Liver (tissue), 9 donors: ENCODE data around the gene TRMT44. TPM values are rescaled to one million over a fixed set of nuclear protein-coding genes. Genes with fewer than 3 reads are reported as not detected.

Experiments
- DNase-seq: peaks from one replicate; pipeline ENCODE4 v3.0.0-alpha.2; 2017; ENCODE audit warnings: low spot score
- H3K27ac ChIP-seq, 2 donors: one replicate each; pipeline ENCODE4 v1.7.0; 2013; ENCODE audit warnings: inconsistent platforms in 2 of 2, low read length in 2 of 2, control low read depth in 1 of 2, low read depth in 1 of 2, mild to moderate bottlenecking in 1 of 2
- H3K27me3 ChIP-seq, 4 donors: one replicate each; pipeline versions ENCODE4 v1.6.1 to v1.7.0; 2013; ENCODE audit warnings: low read length in 3 of 4, inconsistent platforms in 1 of 4, mild to moderate bottlenecking in 1 of 4, moderate library complexity in 1 of 4; ENCODE audit not compliant: control insufficient read depth in 4 of 4, insufficient read depth in 4 of 4
- H3K36me3 ChIP-seq, 4 donors: one replicate each; pipeline versions ENCODE4 v1.6.1 to v1.7.0; 2013; ENCODE audit warnings: low read length in 3 of 4, mild to moderate bottlenecking in 3 of 4, low read depth in 1 of 4, moderate library complexity in 1 of 4; ENCODE audit not compliant: control insufficient read depth in 4 of 4, insufficient read depth in 3 of 4
- H3K4me1 ChIP-seq, 4 donors: one replicate each; pipeline versions ENCODE4 v1.6.1 to v1.7.0; 2013; ENCODE audit warnings: low read length in 3 of 4, mild to moderate bottlenecking in 3 of 4, moderate library complexity in 1 of 4; ENCODE audit not compliant: control insufficient read depth in 4 of 4, insufficient read depth in 4 of 4
- H3K4me3 ChIP-seq, 3 donors: one replicate each; pipeline versions ENCODE4 v1.6.1 to v1.7.0; 2013; ENCODE audit warnings: low read length in 3 of 3, control low read depth in 1 of 3, low read depth in 1 of 3, mild to moderate bottlenecking in 1 of 3
- H3K9ac ChIP-seq, 2 donors: one replicate each; pipeline ENCODE4 v1.7.0; 2013; ENCODE audit warnings: low read length in 2 of 2, mild to moderate bottlenecking in 2 of 2, moderate library complexity in 2 of 2, control low read depth in 1 of 2, low read depth in 1 of 2
- H3K9me3 ChIP-seq, 4 donors: one replicate each; pipeline versions ENCODE4 v1.6.1 to v1.7.0; 2013; ENCODE audit warnings: low read length in 3 of 4; ENCODE audit not compliant: control insufficient read depth in 4 of 4
- EGR1 ChIP-seq, 2 donors: IDR thresholded peaks; 2 replicates each; pipeline ENCODE4 v1.6.1; 2016 to 2018; ENCODE audit warnings: antibody characterized with exemption in 2 of 2, low read depth in 2 of 2
- FOXA1 ChIP-seq: IDR thresholded peaks from 2 replicates; pipeline ENCODE4 v1.6.1; 2016; ENCODE audit warnings: antibody characterized with exemption
- FOXA2 ChIP-seq: IDR thresholded peaks from 2 replicates; pipeline ENCODE4 v1.6.1; 2016; ENCODE audit warnings: antibody characterized with exemption
- GABPA ChIP-seq, 2 donors: IDR thresholded peaks in 1 of 2; conservative IDR thresholded peaks in 1 of 2; 2 replicates each; pipeline ENCODE4 v1.6.1; 2016; ENCODE audit warnings: antibody characterized with exemption in 2 of 2, mild to moderate bottlenecking in 1 of 2, moderate library complexity in 1 of 2
- HNF4A ChIP-seq, 2 donors: conservative IDR thresholded peaks; 2 replicates each; pipeline ENCODE4 v1.6.1; 2016; ENCODE audit warnings: antibody characterized with exemption in 2 of 2, mild to moderate bottlenecking in 2 of 2
- HNF4G ChIP-seq: IDR thresholded peaks from 2 replicates; pipeline ENCODE4 v1.6.1; 2016; ENCODE audit warnings: antibody characterized with exemption
- JUND ChIP-seq, 2 donors: IDR thresholded peaks; 2 replicates each; pipeline ENCODE4 v1.6.1; 2016; ENCODE audit warnings: antibody characterized with exemption in 2 of 2
- NR2F2 ChIP-seq: IDR thresholded peaks from 2 replicates; pipeline ENCODE4 v1.6.1; 2016; ENCODE audit warnings: antibody characterized with exemption
- RAD21 ChIP-seq, 2 donors: IDR thresholded peaks; 2 replicates each; pipeline ENCODE4 v1.6.1; 2016; ENCODE audit warnings: antibody characterized with exemption in 2 of 2, mild to moderate bottlenecking in 2 of 2
- RXRA ChIP-seq, 2 donors: IDR thresholded peaks; 2 replicates each; pipeline ENCODE4 v1.6.1; 2017 to 2018; ENCODE audit warnings: antibody characterized with exemption in 2 of 2, mild to moderate bottlenecking in 1 of 2
- SP1 ChIP-seq: IDR thresholded peaks from 2 replicates; pipeline ENCODE4 v1.6.1; 2018; ENCODE audit warnings: antibody characterized with exemption, mild to moderate bottlenecking
- YY1 ChIP-seq: IDR thresholded peaks from 2 replicates; pipeline ENCODE4 v1.6.1; 2016; ENCODE audit warnings: antibody characterized with exemption, mild to moderate bottlenecking
- WGBS: extraction: QIAGEN DNeasy Blood & Tissue Kit; methylation state at CpG from one replicate; pipeline ENCODE4 v1.1.7; 2013; 5-methylcytosine and 5-hydroxymethylcytosine counted together
- polyA plus RNA-seq, 2 donors: library from polyadenylated mRNA; stranded (reverse) in 1 of 2; unstranded in 1 of 2; fragments of 200-250 nt in 1 of 2; fragments of >200 nt in 1 of 2; fragmentation: Nextera tagmentation in 1 of 2; extraction: Ambion mirVana in 1 of 2; gene quantifications; one replicate each; pipeline versions ENCODE4 v1.2.1 to v1.2.3, GENCODE V29; 2013 to 2015
- total RNA-seq, 2 donors: library from RNA; depleted of rRNA; stranded (reverse); fragments of >200 nt; gene quantifications; one replicate each; pipeline ENCODE4 v1.2.3, GENCODE V29; 2014
- TF ChIP-seq, protein P1 (sequence below): fragments of 150-350 bp; IDR thresholded peaks from 2 replicates; pipeline ENCODE4 v1.5.1; 2017; ENCODE audit warnings: improper control_type of control experiment, low read depth, low read length; ENCODE audit not compliant: missing input control
- TF ChIP-seq, protein P2 (sequence below): IDR thresholded peaks from 2 replicates; pipeline ENCODE4 v1.6.1; 2016; ENCODE audit warnings: antibody characterized with exemption, mild to moderate bottlenecking
- TF ChIP-seq, protein P3 (sequence below): IDR thresholded peaks from 2 replicates; pipeline ENCODE4 v1.6.1; 2016; ENCODE audit warnings: antibody characterized with exemption
- TF ChIP-seq, protein P4 (sequence below): IDR thresholded peaks from 2 replicates; pipeline ENCODE4 v1.6.1; 2016; ENCODE audit warnings: antibody characterized with exemption
- TF ChIP-seq, protein P5 (sequence below): IDR thresholded peaks from 2 replicates; pipeline ENCODE4 v1.6.1; 2016; ENCODE audit warnings: antibody characterized with exemption
- donor health status: healthy.
- donor health status: healthy.
- donor health status: healthy.
- donor health status: healthy.
- donor health status: healthy.

Gene TRMT44
- total and polyA plus RNA-seq, 4 donors = 3.0 to 16.0 (median 5.7) TPM

DNA sequence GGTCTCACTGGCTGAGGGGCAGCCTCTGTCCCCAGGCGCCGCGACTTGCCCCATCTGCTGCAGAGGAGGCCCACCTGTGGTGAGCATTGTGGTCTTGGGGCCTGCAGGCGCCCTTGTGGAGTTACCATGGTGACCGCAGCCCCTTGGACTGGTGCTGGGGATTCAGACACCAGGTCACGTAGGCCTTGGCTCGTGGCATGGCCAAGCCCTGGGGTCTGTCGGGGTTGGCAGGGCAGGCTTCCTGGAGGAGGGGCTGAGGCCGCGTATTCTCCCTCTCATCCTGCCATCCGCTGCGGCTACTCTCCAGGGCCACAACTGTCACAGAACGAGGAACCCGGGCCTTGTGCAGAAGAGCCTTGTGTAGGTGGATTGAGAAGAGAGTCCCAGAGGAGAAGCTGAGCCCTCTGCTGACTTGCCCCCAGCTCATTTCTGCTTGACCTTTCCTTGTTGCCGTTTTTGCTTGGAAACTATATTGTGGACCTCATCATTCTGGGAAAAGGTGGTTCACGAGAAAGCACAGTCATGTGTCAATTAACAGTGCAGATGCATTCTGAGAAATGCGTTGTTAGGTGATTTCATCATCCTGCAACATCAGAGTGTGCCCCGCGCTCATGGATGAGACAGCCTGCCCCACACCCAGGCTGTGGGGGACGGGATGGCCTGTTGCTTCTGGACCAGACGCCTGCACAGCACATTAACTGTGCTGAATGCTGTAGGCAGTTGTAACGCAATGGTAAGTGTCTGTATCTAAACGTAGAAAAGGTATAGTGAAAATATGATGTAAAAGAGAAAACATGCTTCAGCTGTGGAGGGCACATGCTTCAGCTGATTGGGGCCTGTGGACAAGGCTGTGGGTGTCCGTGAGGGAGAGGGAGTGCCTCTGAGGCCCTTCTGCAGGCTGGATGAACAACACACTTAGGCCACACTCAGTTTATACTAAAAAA, 38.5 kb downstream of the TRMT44 start:
- no peak overlapping the region for H3K4me3 ChIP-seq
- H3K36me3 ChIP-seq = peaks cover 0 to 15% (median 6%) of the 10 kb centered on the region in 4 donors
- H3K27me3 ChIP-seq = no peaks in the 10 kb centered on the region
- H3K9ac ChIP-seq = no peak overlapping the region
- no peak for DNase-seq
- TF ChIP-seq GABPA (IDR thresholded peaks at IDR 0.05 in 1 of 2, conservative IDR thresholded peaks at IDR 0.05 in 1 of 2) (no peak), SP1 (no peak), EGR1 (IDR thresholded peaks at IDR 0.05; ENCODE audit: low read depth in 2 of 2) (no peak), RXRA (IDR thresholded peaks at IDR 0.05) (no peak), JUND (IDR thresholded peaks at IDR 0.05) (no peak), HNF4G (no peak), HNF4A (conservative IDR thresholded peaks at IDR 0.05) (no peak), YY1 (no peak)
- TF ChIP-seq, protein P1, sequence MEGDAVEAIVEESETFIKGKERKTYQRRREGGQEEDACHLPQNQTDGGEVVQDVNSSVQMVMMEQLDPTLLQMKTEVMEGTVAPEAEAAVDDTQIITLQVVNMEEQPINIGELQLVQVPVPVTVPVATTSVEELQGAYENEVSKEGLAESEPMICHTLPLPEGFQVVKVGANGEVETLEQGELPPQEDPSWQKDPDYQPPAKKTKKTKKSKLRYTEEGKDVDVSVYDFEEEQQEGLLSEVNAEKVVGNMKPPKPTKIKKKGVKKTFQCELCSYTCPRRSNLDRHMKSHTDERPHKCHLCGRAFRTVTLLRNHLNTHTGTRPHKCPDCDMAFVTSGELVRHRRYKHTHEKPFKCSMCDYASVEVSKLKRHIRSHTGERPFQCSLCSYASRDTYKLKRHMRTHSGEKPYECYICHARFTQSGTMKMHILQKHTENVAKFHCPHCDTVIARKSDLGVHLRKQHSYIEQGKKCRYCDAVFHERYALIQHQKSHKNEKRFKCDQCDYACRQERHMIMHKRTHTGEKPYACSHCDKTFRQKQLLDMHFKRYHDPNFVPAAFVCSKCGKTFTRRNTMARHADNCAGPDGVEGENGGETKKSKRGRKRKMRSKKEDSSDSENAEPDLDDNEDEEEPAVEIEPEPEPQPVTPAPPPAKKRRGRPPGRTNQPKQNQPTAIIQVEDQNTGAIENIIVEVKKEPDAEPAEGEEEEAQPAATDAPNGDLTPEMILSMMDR = no peak
- TF ChIP-seq, protein P2, sequence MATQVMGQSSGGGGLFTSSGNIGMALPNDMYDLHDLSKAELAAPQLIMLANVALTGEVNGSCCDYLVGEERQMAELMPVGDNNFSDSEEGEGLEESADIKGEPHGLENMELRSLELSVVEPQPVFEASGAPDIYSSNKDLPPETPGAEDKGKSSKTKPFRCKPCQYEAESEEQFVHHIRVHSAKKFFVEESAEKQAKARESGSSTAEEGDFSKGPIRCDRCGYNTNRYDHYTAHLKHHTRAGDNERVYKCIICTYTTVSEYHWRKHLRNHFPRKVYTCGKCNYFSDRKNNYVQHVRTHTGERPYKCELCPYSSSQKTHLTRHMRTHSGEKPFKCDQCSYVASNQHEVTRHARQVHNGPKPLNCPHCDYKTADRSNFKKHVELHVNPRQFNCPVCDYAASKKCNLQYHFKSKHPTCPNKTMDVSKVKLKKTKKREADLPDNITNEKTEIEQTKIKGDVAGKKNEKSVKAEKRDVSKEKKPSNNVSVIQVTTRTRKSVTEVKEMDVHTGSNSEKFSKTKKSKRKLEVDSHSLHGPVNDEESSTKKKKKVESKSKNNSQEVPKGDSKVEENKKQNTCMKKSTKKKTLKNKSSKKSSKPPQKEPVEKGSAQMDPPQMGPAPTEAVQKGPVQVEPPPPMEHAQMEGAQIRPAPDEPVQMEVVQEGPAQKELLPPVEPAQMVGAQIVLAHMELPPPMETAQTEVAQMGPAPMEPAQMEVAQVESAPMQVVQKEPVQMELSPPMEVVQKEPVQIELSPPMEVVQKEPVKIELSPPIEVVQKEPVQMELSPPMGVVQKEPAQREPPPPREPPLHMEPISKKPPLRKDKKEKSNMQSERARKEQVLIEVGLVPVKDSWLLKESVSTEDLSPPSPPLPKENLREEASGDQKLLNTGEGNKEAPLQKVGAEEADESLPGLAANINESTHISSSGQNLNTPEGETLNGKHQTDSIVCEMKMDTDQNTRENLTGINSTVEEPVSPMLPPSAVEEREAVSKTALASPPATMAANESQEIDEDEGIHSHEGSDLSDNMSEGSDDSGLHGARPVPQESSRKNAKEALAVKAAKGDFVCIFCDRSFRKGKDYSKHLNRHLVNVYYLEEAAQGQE = no peak
- H3K4me1 ChIP-seq = no peaks in the 10 kb centered on the region
- no peaks in the 10 kb centered on the region for H3K9me3 ChIP-seq
- no peak overlapping the region for H3K27ac ChIP-seq
- 90% methylated on average over 24 of the region's 24 CpGs for WGBS

DNA sequence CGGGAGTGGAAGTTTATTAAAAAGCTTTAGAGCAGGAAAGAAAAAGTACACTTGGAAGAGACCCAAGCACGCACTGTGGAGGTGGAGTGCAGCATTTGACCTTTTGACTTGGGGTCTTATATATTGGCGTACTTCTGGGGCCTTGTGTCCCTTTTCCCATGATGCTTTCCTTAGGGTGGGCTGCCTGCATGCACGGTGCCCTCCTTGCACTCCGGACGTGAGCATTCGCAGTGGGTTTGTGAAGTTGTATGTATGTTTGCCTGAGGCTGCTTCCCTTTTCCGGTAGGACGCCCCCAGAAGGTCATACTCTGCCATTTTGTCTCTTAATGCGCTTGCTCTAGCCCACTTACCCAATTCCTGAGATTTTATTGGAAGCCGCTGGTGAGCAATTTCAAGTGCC, 39.6 kb downstream of the TRMT44 start:
- WGBS = 93% methylated on average over 11 of the region's 11 CpGs
- no peaks in the 10 kb centered on the region for H3K27me3 ChIP-seq
- peaks cover 0 to 15% (median 6%) of the 10 kb centered on the region in 4 donors for H3K36me3 ChIP-seq
- H3K9ac ChIP-seq = no peak overlapping the region
- no peak for DNase-seq
- H3K27ac ChIP-seq = no peak overlapping the region
- H3K4me3 ChIP-seq = no peak overlapping the region
- no peaks in the 10 kb centered on the region for H3K9me3 ChIP-seq
- H3K4me1 ChIP-seq = no peaks in the 10 kb centered on the region
- TF ChIP-seq RAD21 (IDR thresholded peaks at IDR 0.05) (no peak), NR2F2 (no peak), FOXA2 (no peak), GABPA (IDR thresholded peaks at IDR 0.05 in 1 of 2, conservative IDR thresholded peaks at IDR 0.05 in 1 of 2) (no peak), YY1 (no peak), HNF4G (no peak), FOXA1 (no peak), RXRA (IDR thresholded peaks at IDR 0.05) (no peak), HNF4A (conservative IDR thresholded peaks at IDR 0.05) (no peak)
- TF ChIP-seq, protein P3, sequence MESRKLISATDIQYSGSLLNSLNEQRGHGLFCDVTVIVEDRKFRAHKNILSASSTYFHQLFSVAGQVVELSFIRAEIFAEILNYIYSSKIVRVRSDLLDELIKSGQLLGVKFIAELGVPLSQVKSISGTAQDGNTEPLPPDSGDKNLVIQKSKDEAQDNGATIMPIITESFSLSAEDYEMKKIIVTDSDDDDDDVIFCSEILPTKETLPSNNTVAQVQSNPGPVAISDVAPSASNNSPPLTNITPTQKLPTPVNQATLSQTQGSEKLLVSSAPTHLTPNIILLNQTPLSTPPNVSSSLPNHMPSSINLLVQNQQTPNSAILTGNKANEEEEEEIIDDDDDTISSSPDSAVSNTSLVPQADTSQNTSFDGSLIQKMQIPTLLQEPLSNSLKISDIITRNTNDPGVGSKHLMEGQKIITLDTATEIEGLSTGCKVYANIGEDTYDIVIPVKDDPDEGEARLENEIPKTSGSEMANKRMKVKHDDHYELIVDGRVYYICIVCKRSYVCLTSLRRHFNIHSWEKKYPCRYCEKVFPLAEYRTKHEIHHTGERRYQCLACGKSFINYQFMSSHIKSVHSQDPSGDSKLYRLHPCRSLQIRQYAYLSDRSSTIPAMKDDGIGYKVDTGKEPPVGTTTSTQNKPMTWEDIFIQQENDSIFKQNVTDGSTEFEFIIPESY = no peak
- TF ChIP-seq, protein P4, sequence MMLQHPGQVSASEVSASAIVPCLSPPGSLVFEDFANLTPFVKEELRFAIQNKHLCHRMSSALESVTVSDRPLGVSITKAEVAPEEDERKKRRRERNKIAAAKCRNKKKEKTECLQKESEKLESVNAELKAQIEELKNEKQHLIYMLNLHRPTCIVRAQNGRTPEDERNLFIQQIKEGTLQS = no peak
- TF ChIP-seq, protein P5, sequence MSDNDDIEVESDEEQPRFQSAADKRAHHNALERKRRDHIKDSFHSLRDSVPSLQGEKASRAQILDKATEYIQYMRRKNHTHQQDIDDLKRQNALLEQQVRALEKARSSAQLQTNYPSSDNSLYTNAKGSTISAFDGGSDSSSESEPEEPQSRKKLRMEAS = no peak
- TF ChIP-seq, protein P1 = no peak
